Measurements from ENCODE around the gene SLC10A3.

DNA sequence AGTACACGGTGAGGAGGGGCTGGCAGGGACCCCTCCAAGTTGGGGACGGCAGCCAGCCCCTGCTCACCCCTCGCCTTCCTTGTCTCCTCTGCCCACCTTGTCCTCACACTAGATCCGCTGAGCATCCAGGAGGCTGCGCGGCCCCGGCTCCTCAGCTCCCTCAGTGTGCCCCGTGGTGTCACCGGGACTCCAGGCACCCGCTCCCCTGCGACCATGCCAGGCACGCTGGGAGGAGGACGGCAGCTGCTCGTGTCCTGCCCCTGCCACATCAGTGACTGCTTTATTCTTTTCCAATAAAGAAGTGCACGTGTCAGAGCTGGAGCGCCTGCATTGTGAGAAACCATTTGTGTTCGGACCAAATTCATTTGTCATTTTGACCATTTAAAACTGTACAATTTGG, 40.1 kb downstream of the SLC10A3 start:
- no peak for TF ChIP-seq TAF1 (IDR thresholded peaks at IDR 0.05; ENCODE audit: borderline replicate concordance, insufficient read depth, low read length)
- TF ChIP-seq, protein P1, sequence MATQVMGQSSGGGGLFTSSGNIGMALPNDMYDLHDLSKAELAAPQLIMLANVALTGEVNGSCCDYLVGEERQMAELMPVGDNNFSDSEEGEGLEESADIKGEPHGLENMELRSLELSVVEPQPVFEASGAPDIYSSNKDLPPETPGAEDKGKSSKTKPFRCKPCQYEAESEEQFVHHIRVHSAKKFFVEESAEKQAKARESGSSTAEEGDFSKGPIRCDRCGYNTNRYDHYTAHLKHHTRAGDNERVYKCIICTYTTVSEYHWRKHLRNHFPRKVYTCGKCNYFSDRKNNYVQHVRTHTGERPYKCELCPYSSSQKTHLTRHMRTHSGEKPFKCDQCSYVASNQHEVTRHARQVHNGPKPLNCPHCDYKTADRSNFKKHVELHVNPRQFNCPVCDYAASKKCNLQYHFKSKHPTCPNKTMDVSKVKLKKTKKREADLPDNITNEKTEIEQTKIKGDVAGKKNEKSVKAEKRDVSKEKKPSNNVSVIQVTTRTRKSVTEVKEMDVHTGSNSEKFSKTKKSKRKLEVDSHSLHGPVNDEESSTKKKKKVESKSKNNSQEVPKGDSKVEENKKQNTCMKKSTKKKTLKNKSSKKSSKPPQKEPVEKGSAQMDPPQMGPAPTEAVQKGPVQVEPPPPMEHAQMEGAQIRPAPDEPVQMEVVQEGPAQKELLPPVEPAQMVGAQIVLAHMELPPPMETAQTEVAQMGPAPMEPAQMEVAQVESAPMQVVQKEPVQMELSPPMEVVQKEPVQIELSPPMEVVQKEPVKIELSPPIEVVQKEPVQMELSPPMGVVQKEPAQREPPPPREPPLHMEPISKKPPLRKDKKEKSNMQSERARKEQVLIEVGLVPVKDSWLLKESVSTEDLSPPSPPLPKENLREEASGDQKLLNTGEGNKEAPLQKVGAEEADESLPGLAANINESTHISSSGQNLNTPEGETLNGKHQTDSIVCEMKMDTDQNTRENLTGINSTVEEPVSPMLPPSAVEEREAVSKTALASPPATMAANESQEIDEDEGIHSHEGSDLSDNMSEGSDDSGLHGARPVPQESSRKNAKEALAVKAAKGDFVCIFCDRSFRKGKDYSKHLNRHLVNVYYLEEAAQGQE (IDR thresholded peaks at IDR 0.05; ENCODE audit: insufficient read depth in 1 of 2, low read depth in 2 of 2, low read length in 2 of 2): no peak
- no peak for TF ChIP-seq POLR2AphosphoS5 (IDR thresholded peaks at IDR 0.05; ENCODE audit: low read depth, low read length)
- no peak for TF ChIP-seq SIN3A (IDR thresholded peaks at IDR 0.05; ENCODE audit: borderline replicate concordance, insufficient read depth, low read length)

All from PFSK-1 (cell line).